Measurements from ENCODE around the gene ADAMTS7.
"Not testable (repeated sequence)": the region's sequence is repeated elsewhere in the genome, so short reads cannot be mapped to it uniquely, and the experiment has no call there.

Gene ADAMTS7

GRCh38 chr15:78781381-78781780, 29.9 kb downstream of the ADAMTS7 start:
- peaks cover 30% of the 10 kb centered on the region for H3K27me3 Mint-ChIP-seq
- H3K4me3 Mint-ChIP-seq, H3K4me1 Mint-ChIP-seq, H3K9me3 Mint-ChIP-seq, CTCF ChIA-PET, H3K27ac Mint-ChIP-seq, H3K36me3 Mint-ChIP-seq, DNase-seq: not testable (repeated sequence)

GRCh38 chr15:78779975-78780374, 31.3 kb downstream of the ADAMTS7 start:
- peaks cover 25% of the 10 kb centered on the region for H3K27me3 Mint-ChIP-seq
- H3K36me3 Mint-ChIP-seq, DNase-seq, H3K27ac Mint-ChIP-seq, H3K4me1 Mint-ChIP-seq, H3K9me3 Mint-ChIP-seq, H3K4me3 Mint-ChIP-seq, CTCF ChIA-PET: not testable (repeated sequence)

- H3K9me3 Mint-ChIP-seq, H3K4me3 Mint-ChIP-seq, H3K27ac Mint-ChIP-seq, H3K36me3 Mint-ChIP-seq, H3K4me1 Mint-ChIP-seq, CTCF ChIA-PET, DNase-seq: not testable (repeated sequence)
- peaks cover 21% of the 10 kb centered on the region for H3K27me3 Mint-ChIP-seq
Measured at GRCh38 chr15:78779176-78779785, 32.0 kb downstream of the ADAMTS7 start.

- no peaks in the 10 kb centered on the region for H3K36me3 Mint-ChIP-seq
- H3K27me3 Mint-ChIP-seq: peaks cover 15% of the 10 kb centered on the region
- H3K4me1 Mint-ChIP-seq: no peaks in the 10 kb centered on the region
- H3K9me3 Mint-ChIP-seq: no peaks in the 10 kb centered on the region
- no peak for DNase-seq
- CTCF ChIA-PET: no interaction called here
- H3K4me3 Mint-ChIP-seq: no peak overlapping the region
- H3K27ac Mint-ChIP-seq: no peak overlapping the region
Measured at GRCh38 chr15:78778422-78778821, 32.8 kb downstream of the ADAMTS7 start.

GRCh38 chr15:78777953-78778345, 33.3 kb downstream of the ADAMTS7 start:
- H3K9me3 Mint-ChIP-seq, H3K36me3 Mint-ChIP-seq, H3K4me3 Mint-ChIP-seq, H3K4me1 Mint-ChIP-seq, DNase-seq, CTCF ChIA-PET, H3K27ac Mint-ChIP-seq: not testable (repeated sequence)
- peaks cover 10% of the 10 kb centered on the region for H3K27me3 Mint-ChIP-seq

- H3K36me3 Mint-ChIP-seq, H3K27ac Mint-ChIP-seq, DNase-seq: not testable (repeated sequence)
Measured at GRCh38 chr15:78777290-78777952, 33.8 kb downstream of the ADAMTS7 start.

GRCh38 chr15:78776046-78776925, 35.0 kb downstream of the ADAMTS7 start:
- H3K9me3 Mint-ChIP-seq, DNase-seq, H3K27me3 Mint-ChIP-seq, H3K4me1 Mint-ChIP-seq, H3K27ac Mint-ChIP-seq, H3K4me3 Mint-ChIP-seq, H3K36me3 Mint-ChIP-seq, CTCF ChIA-PET: not testable (repeated sequence)

More at GRCh38 chr15:78777290-78777952, 33.8 kb downstream of the ADAMTS7 start:
- H3K4me1 Mint-ChIP-seq, H3K4me3 Mint-ChIP-seq, CTCF ChIA-PET, H3K27me3 Mint-ChIP-seq, H3K9me3 Mint-ChIP-seq: not testable (repeated sequence)

GRCh38 chr15:78775472-78775871, 35.8 kb downstream of the ADAMTS7 start:
- Mint-ChIP-seq H3K4me1 (no peaks in the 10 kb centered on the region), H3K27me3 (peaks cover 3% of the 10 kb centered on the region), H3K9me3 (no peaks in the 10 kb centered on the region), H3K4me3 (no peak overlapping the region), H3K27ac (no peak overlapping the region), H3K36me3 (no peaks in the 10 kb centered on the region)
- no peak for DNase-seq
- CTCF ChIA-PET: no interaction called here

GRCh38 chr15:78774451-78774990, 36.7 kb downstream of the ADAMTS7 start:
- H3K27ac Mint-ChIP-seq, DNase-seq, H3K9me3 Mint-ChIP-seq, H3K27me3 Mint-ChIP-seq, H3K4me3 Mint-ChIP-seq, H3K36me3 Mint-ChIP-seq, CTCF ChIA-PET, H3K4me1 Mint-ChIP-seq: not testable (repeated sequence)

GRCh38 chr15:78773765-78774450, 37.4 kb downstream of the ADAMTS7 start:
- H3K27me3 Mint-ChIP-seq, H3K9me3 Mint-ChIP-seq, CTCF ChIA-PET, H3K4me3 Mint-ChIP-seq, H3K36me3 Mint-ChIP-seq, DNase-seq, H3K27ac Mint-ChIP-seq, H3K4me1 Mint-ChIP-seq: not testable (repeated sequence)

- H3K9me3 Mint-ChIP-seq: no peaks in the 10 kb centered on the region
- H3K4me1 Mint-ChIP-seq: no peaks in the 10 kb centered on the region
- no peak overlapping the region for H3K4me3 Mint-ChIP-seq
- CTCF ChIA-PET: no interaction called here
- peaks cover 10% of the 10 kb centered on the region for H3K27me3 Mint-ChIP-seq
- no peak overlapping the region for H3K27ac Mint-ChIP-seq
- no peak for DNase-seq
- no peaks in the 10 kb centered on the region for H3K36me3 Mint-ChIP-seq
Measured at GRCh38 chr15:78772738-78773137, 38.5 kb downstream of the ADAMTS7 start.

- DNase-seq, H3K27ac Mint-ChIP-seq, H3K4me1 Mint-ChIP-seq, CTCF ChIA-PET, H3K4me3 Mint-ChIP-seq, H3K36me3 Mint-ChIP-seq, H3K9me3 Mint-ChIP-seq: not testable (repeated sequence)
- H3K27me3 Mint-ChIP-seq: peaks cover 10% of the 10 kb centered on the region
Measured at GRCh38 chr15:78771436-78772000, 39.7 kb downstream of the ADAMTS7 start.

- DNase-seq, H3K4me1 Mint-ChIP-seq, H3K36me3 Mint-ChIP-seq, H3K9me3 Mint-ChIP-seq, CTCF ChIA-PET, H3K27ac Mint-ChIP-seq, H3K4me3 Mint-ChIP-seq: not testable (repeated sequence)
- H3K27me3 Mint-ChIP-seq: peaks cover 10% of the 10 kb centered on the region
Measured at GRCh38 chr15:78771020-78771419, 40.2 kb downstream of the ADAMTS7 start.
